ENCODE data around the gene SLC5A9. TPM values are rescaled to one million over a fixed set of nuclear protein-coding genes. Genes with fewer than 3 reads are reported as not detected.

SLC5A9 gene
- total and polyA plus RNA-seq, 2 of the 13 experiments (the other 11 are each of a cell fraction or from before 2014, with no cell fraction given): 42.0 to 65.0 TPM

DNA sequence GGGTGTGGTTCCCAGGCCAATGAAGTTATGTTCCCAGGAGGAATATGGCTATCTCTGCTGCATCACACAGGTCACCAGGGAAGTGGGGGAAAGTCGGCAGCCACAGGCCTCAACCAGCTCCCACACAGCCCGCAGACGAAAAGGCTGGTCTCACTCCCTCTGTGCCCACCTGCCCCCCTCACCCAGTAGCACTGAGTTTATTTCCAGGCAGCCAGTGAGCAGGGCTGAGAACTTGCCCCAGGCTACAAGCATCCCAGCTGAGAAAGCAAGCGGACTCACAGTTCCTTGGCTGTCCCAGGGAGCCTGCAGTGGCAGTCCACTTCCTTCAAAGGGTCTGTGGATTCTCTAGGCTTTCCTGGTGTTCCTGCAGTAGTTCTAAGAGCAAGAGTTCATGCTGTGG is 68.9 kb downstream of the SLC5A9 start (continued):
- TF ChIP-seq, protein P1, sequence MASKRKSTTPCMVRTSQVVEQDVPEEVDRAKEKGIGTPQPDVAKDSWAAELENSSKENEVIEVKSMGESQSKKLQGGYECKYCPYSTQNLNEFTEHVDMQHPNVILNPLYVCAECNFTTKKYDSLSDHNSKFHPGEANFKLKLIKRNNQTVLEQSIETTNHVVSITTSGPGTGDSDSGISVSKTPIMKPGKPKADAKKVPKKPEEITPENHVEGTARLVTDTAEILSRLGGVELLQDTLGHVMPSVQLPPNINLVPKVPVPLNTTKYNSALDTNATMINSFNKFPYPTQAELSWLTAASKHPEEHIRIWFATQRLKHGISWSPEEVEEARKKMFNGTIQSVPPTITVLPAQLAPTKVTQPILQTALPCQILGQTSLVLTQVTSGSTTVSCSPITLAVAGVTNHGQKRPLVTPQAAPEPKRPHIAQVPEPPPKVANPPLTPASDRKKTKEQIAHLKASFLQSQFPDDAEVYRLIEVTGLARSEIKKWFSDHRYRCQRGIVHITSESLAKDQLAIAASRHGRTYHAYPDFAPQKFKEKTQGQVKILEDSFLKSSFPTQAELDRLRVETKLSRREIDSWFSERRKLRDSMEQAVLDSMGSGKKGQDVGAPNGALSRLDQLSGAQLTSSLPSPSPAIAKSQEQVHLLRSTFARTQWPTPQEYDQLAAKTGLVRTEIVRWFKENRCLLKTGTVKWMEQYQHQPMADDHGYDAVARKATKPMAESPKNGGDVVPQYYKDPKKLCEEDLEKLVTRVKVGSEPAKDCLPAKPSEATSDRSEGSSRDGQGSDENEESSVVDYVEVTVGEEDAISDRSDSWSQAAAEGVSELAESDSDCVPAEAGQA (IDR thresholded peaks at IDR 0.05; ENCODE audit: low read depth): no peak
- TF ChIP-seq, protein P1 (CRISPR knock-in tag; IDR thresholded peaks at IDR 0.05; ENCODE audit: borderline replicate concordance): no peak
- no peak for TF ChIP-seq SP2 (CRISPR knock-in tag; IDR thresholded peaks at IDR 0.05)
- TF ChIP-seq SRSF9 (IDR thresholded peaks at IDR 0.05; ENCODE audit: borderline replicate concordance, insufficient read depth, low read depth, low read length, poor library complexity, severe bottlenecking): no peak
- TF ChIP-seq ZNF577 (CRISPR knock-in tag; IDR thresholded peaks at IDR 0.05; ENCODE audit: borderline replicate concordance, low read depth): no peak
- no peak for TF ChIP-seq AGO2 (optimal IDR thresholded peaks at IDR 0.05; ENCODE audit: low read depth, low read length)
- no peak for TF ChIP-seq TRIM24 (CRISPR knock-in tag; IDR thresholded peaks at IDR 0.05)
- TF ChIP-seq BRCA1 (CRISPR knock-in tag; IDR thresholded peaks at IDR 0.05): no peak
- no peak for TF ChIP-seq POLR2AphosphoS5 (IDR thresholded peaks at IDR 0.05; ENCODE audit: low read depth, low read length)
